SK-N-MC (cell line): ENCODE data around the gene ATP7B.

Source experiments
- FOXP2 ChIP-seq: optimal IDR thresholded peaks from 2 replicates; pipeline ENCODE3; 2011; ENCODE audit warnings: mild to moderate bottlenecking, moderate library complexity; ENCODE audit not compliant: insufficient read depth; ENCODE audit errors: extremely low read length, control extremely low read depth
- POLR2AphosphoS5 ChIP-seq: IDR thresholded peaks from 2 replicates; pipeline ENCODE4 v1.6.1; 2012; ENCODE audit warnings: mild to moderate bottlenecking, low read depth, low read length, borderline replicate concordance

GRCh38 chr13:51974482-51974881 lies 36.8 kb downstream of the ATP7B start:
- TF ChIP-seq POLR2AphosphoS5 (no peak), FOXP2 (no peak)
